Psoas muscle (tissue), 8 donors: ENCODE measurements around the gene HPS4. TPM values are rescaled to one million over a fixed set of nuclear protein-coding genes. Genes with fewer than 3 reads are reported as not detected.
A peak's percentile ranks its signal among the peaks of the same experiment; 100 is the strongest.
"Not testable (repeated sequence)": the region's sequence is repeated elsewhere in the genome, so short reads cannot be mapped to it uniquely, and the experiment has no call there.

ENCODE experiments used
- ATAC-seq, 4 donors: fragments of 200-7000 bp; cut with Tn5 transposase; one replicate each; pipeline ENCODE4 v1.9.1; 2020; ENCODE audit warnings: moderate library complexity in 3 of 4, mild to moderate bottlenecking in 2 of 4
- DNase-seq, 2 donors: peaks; one replicate each; pipeline ENCODE4 v3.0.0-alpha.2; 2020
- H3K27ac ChIP-seq: fragments of 200-600 bp; one replicate; pipeline ENCODE4 v1.8.0; 2022
- H3K27me3 ChIP-seq, 3 donors: fragments of 200-600 bp in 1 of 3; one replicate each; pipeline versions ENCODE4 v1.6.1 to v1.8.0; 2013 to 2022; ENCODE audit warnings: low read length in 2 of 3, mild to moderate bottlenecking in 2 of 3, moderate library complexity in 1 of 3; ENCODE audit not compliant: insufficient read depth in 3 of 3
- H3K36me3 ChIP-seq, 2 donors: fragments of 200-600 bp in 1 of 2; one replicate each; pipeline versions ENCODE4 v1.6.1 to v1.8.0; 2013 to 2022; ENCODE audit warnings: low read depth in 1 of 2, mild to moderate bottlenecking in 1 of 2, moderate library complexity in 1 of 2; ENCODE audit not compliant: insufficient read depth in 1 of 2
- H3K4me1 ChIP-seq: fragments of 200-600 bp; one replicate; pipeline ENCODE4 v1.8.0; 2022
- H3K4me3 ChIP-seq: fragments of 200-600 bp; one replicate; pipeline ENCODE4 v1.8.0; 2022; ENCODE audit warnings: mild to moderate bottlenecking
- H3K9me3 ChIP-seq: fragments of 200-600 bp; one replicate; pipeline ENCODE4 v1.8.0; 2022
- WGBS, 3 donors: extraction: QIAGEN DNeasy Blood & Tissue Kit; methylation state at CpG; one replicate each; pipeline versions ENCODE4 v1.1.6 to v1.1.7; 2013; 5-methylcytosine and 5-hydroxymethylcytosine counted together
- intact Hi-C, 2 donors: fragments of 100-400 bp; cut with DNase I; formaldehyde crosslinking; loops; one replicate each; pipeline versions ENCODE4 v1.11.0 to v1.14.2; 2022
- polyA plus RNA-seq, 3 donors: library from polyadenylated mRNA; stranded (reverse); fragments of 200-250 nt; gene quantifications; one replicate each; pipeline ENCODE4 v1.2.3, GENCODE V29; 2013
- total RNA-seq, 4 donors: library from RNA; stranded (reverse); fragmentation: NEBNext Ultra II Directional in 2 of 4; extraction: Animal tissue kit (Norgen Biotek cat#: 25700) in 2 of 4; gene quantifications; one replicate each; pipeline versions ENCODE4 v1.2.1 to v1.2.4, GENCODE V29; 2021 to 2023
- TF ChIP-seq, protein P1 (sequence below): fragments of 200-600 bp; IDR thresholded peaks from one replicate; pipeline ENCODE4 v1.8.0; 2022; ENCODE audit warnings: antibody characterized with exemption
- donor health status: healthy with polysubstance abuse.
- donor health status: DM: no; HTN: no; CAD: no; lungs with moderate emphysema.
- donor health status: Bipolar disorder and iron deficiency.
- donor health status: healthy.
- donor health status: DM: yes; HTN: yes; CAD: no.
- donor health status: DM: no; HTN: no; CAD: no.
- donor health status: DM: no; HTN: no; CAD: no.
- donor health status: DM: yes; HTN: yes; CAD: no.

Gene HPS4
- total and polyA plus RNA-seq, 7 donors: 5.8 to 13.9 (median 10.1) TPM

DNA sequence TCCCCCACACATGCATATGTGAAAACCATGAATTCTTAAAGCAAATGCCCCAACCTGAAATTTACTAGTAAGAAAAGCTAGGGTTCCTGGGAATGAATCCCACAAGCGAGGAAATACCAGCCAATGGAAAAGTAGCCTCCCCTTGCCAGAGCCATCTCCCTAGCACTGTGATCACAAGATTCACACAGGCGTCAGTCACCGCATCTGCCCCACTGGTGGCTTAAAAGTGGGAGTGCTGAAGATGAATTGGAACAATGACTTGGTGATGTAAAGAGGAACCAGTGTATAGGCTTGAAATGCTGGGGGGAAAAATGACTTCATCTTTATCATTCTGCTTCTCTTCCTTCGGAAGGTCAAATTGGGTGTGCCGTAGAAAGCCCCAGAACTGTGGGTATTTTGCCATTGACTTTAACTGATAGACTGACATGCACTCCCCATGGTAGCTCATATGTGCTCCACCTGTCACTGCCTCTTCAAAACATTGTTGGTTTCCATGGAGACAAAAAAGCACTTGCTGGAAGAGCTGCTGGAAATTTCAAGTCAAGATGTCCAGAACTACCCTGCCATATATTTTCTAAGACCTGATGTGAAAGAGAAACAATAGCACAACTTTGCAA lies 73.8 kb downstream of the HPS4 start:
- ATAC-seq (no peak), DNase-seq (no peak)
- Histone ChIP-seq H3K9me3 (no peaks in the 10 kb centered on the region), H3K36me3 (no peaks in the 10 kb centered on the region), H3K4me1 (no peaks in the 10 kb centered on the region), H3K27me3 (peaks cover 0 to 32% (median 0%) of the 10 kb centered on the region in 3 donors), H3K27ac (no peak overlapping the region), H3K4me3 (no peak overlapping the region)
- intact Hi-C loops: no loop called here
- TF ChIP-seq, protein P1, sequence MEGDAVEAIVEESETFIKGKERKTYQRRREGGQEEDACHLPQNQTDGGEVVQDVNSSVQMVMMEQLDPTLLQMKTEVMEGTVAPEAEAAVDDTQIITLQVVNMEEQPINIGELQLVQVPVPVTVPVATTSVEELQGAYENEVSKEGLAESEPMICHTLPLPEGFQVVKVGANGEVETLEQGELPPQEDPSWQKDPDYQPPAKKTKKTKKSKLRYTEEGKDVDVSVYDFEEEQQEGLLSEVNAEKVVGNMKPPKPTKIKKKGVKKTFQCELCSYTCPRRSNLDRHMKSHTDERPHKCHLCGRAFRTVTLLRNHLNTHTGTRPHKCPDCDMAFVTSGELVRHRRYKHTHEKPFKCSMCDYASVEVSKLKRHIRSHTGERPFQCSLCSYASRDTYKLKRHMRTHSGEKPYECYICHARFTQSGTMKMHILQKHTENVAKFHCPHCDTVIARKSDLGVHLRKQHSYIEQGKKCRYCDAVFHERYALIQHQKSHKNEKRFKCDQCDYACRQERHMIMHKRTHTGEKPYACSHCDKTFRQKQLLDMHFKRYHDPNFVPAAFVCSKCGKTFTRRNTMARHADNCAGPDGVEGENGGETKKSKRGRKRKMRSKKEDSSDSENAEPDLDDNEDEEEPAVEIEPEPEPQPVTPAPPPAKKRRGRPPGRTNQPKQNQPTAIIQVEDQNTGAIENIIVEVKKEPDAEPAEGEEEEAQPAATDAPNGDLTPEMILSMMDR: no peak
- 33 to 37% (median 36%) methylated on average over 5 of the region's 5 CpGs for WGBS, 3 donors

DNA sequence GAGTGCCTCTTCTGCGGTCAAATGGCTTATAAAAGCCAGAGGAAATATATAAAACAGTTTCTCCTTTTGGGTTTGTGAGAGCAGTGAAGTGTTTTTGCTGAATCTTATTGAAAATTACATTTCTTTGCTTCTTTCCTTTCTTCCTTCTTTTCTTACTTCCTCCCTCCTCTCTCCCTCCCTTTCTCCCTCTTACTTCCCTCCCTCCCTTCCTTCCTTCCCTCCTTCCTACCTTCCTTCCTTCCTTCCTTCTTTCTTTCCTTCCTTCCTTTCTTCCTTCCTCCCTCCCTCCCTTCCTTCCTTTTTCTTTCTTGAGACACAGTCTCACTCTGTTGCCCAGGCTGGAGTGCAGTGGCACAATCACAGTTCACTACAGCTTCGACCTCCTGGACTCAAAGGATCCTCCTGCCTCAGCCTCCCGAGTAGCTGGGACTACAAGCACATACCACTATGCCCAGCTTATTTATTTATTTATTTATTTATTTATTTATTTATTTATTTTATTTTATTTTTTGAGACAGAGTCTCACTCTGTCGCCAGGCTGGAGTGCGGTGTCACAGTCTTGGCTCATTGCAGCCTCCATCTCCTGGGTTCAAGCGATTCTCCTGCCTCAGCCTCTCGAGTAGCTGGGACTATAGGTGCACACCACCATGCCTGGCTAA lies 74.9 kb downstream of the HPS4 start:
- ATAC-seq, intact Hi-C loops, H3K9me3 ChIP-seq, H3K4me3 ChIP-seq, DNase-seq, H3K27ac ChIP-seq, H3K36me3 ChIP-seq, H3K4me1 ChIP-seq: not testable (repeated sequence)
- peaks cover 0 to 32% (median 0%) of the 10 kb centered on the region in 3 donors for H3K27me3 ChIP-seq
- WGBS, 3 donors: 92 to 95% (median 94%) methylated on average over 7 of the region's 7 CpGs

DNA sequence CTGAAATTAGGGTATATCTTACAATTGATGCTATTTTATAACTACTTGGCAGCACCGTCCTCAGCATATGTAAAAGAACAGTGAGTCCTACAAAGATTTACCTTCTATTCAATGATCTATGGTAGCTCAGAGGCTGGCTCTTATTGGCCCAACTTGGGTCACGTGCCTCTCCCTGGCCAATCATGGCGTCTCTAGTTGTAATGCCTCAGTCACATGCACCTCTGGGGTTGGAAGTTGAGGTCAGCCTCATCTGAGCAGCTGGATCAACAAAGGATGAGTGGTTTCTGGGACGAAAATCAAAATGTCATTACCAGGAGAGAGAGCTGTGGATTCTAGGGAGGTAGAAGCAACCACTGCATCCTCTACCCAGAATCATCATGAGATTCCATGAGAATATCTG lies 77.5 kb downstream of the HPS4 start:
- 83 to 95% (median 84%) methylated on average over 4 of the region's 4 CpGs for WGBS, 3 donors
- Histone ChIP-seq H3K36me3 (no peaks in the 10 kb centered on the region), H3K27me3 (peaks cover 0 to 26% (median 0%) of the 10 kb centered on the region in 3 donors), H3K27ac (no peak overlapping the region), H3K4me3 (no peak overlapping the region), H3K9me3 (no peaks in the 10 kb centered on the region), H3K4me1 (no peaks in the 10 kb centered on the region)
- DNase-seq (no peak), ATAC-seq (no peak)
- TF ChIP-seq, protein P1: no peak
- intact Hi-C loops: no loop called here

DNA sequence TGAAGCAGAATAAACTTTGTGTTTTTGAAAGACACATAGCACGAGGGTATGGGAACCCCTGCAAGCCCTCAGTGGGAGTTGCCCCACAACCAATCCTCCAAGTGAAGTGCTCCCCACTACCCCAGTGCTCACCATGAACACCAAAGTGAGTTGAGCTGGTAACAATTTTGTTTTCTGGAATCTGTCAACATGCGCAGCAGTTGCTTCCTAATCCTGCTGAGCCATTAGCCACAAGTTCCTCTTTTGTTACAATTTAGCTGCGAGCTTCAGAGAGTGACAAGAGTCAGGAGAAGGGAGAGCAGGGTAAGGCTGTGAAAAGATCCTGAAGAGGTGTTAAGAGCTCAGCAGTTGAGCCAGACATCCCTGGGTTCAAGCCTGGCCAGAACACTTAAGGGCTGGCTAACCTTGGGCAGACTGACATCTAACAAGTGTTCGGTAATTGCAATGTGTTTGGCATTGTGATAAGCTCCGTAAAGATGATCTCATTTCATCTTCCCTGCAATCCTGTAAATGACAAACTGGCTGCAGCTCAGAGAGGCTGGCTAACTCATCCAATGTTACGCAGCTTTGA lies 78.6 kb downstream of the HPS4 start:
- 16 to 23% (median 19%) methylated on average over 6 of the region's 6 CpGs for WGBS, 3 donors
- no peak overlapping the region for H3K4me3 ChIP-seq
- H3K27ac ChIP-seq: no peak overlapping the region
- intact Hi-C loops: no loop called here
- DNase-seq (no peak), ATAC-seq (peak in 3 of 4 donors; percentile 32 to 83 (median 76))
- TF ChIP-seq, protein P1: no peak
- peaks cover 0 to 22% (median 0%) of the 10 kb centered on the region in 3 donors for H3K27me3 ChIP-seq
- no peaks in the 10 kb centered on the region for H3K4me1 ChIP-seq
- H3K36me3 ChIP-seq: no peaks in the 10 kb centered on the region
- H3K9me3 ChIP-seq: no peaks in the 10 kb centered on the region

DNA sequence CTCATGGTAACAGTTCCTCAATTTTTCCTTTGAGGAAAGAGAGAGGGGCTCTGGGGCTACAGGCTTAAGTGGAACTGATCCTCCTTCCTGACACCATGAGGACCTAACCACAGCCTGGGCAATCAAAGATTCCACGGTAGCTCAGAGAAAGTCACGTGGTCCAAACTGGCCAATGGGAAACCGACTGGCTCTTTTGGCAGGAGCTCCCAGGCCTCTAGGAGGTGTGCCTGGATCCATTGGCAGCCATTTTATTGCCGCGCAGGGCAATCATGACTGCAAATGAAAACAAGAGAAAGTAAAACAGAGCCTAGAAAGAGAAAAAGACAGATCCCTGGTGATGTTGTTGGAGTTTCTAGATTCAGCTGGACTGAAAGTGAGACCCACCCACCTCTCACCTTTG lies 81.9 kb downstream of the HPS4 start:
- H3K27me3 ChIP-seq: peaks cover 0 to 11% (median 0%) of the 10 kb centered on the region in 3 donors
- ATAC-seq: no peak
- intact Hi-C loops: no loop called here
- WGBS, 3 donors: 72 to 85% (median 77%) methylated on average over 5 of the region's 5 CpGs
- DNase-seq: no peak
- H3K4me1 ChIP-seq: no peaks in the 10 kb centered on the region
- TF ChIP-seq, protein P1: no peak
- H3K9me3 ChIP-seq: no peaks in the 10 kb centered on the region
- no peak overlapping the region for H3K27ac ChIP-seq
- H3K36me3 ChIP-seq: no peaks in the 10 kb centered on the region
- H3K4me3 ChIP-seq: no peak overlapping the region
